MM.1S (cell line): Measurements from ENCODE around the gene POLD4.

ENCODE experiments used
- DNase-seq: peaks from one replicate; pipeline ENCODE4 v3.0.0-alpha.2; 2015
- H2AFZ ChIP-seq: fragments of 300-600 bp; sonication (generic); 2 replicates; pipeline ENCODE4 v1.6.0; 2016; ENCODE audit warnings: antibody characterized with exemption, low read length
- H3F3A ChIP-seq: fragments of 300-600 bp; sonication (generic); 2 replicates; pipeline ENCODE4 v1.6.1; 2016; ENCODE audit warnings: mild to moderate bottlenecking, antibody characterized with exemption, low read length, moderate library complexity, mixed read lengths; ENCODE audit not compliant: insufficient read depth
- H3K27ac ChIP-seq: fragments of 300-600 bp; sonication (generic); 2 replicates; pipeline ENCODE4 v1.5.1; 2016; ENCODE audit warnings: mild to moderate bottlenecking, low read length
- H3K27me3 ChIP-seq: fragments of 300-600 bp; sonication (generic); replicated peaks from 2 replicates; pipeline ENCODE4 v1.6.0; 2016; ENCODE audit warnings: low read length; ENCODE audit not compliant: insufficient read depth
- H3K36me3 ChIP-seq: fragments of 300-600 bp; sonication (generic); replicated peaks from 2 replicates; pipeline ENCODE4 v1.6.1; 2016; ENCODE audit warnings: mild to moderate bottlenecking, low read length, mixed read lengths; ENCODE audit not compliant: insufficient read depth
- H3K4me1 ChIP-seq: fragments of 300-600 bp; sonication (generic); 2 replicates; pipeline ENCODE4 v1.6.1; 2016; ENCODE audit warnings: low read length, mixed read lengths
- H3K4me2 ChIP-seq: fragments of 300-600 bp; sonication (generic); 2 replicates; pipeline ENCODE4 v1.6.0; 2016; ENCODE audit warnings: low read depth, low read length
- H3K4me3 ChIP-seq: fragments of 300-600 bp; sonication (generic); 2 replicates; pipeline ENCODE4 v1.5.1; 2016; ENCODE audit warnings: low read length, mixed read lengths
- H3K79me2 ChIP-seq: fragments of 300-600 bp; sonication (generic); 2 replicates; pipeline ENCODE4 v1.6.1; 2016; ENCODE audit warnings: mixed run types, low read length, mixed read lengths
- H3K9ac ChIP-seq: fragments of 300-600 bp; sonication (generic); 2 replicates; pipeline ENCODE4 v1.6.1; 2016; ENCODE audit warnings: low read length, mixed read lengths
- H3K9me2 ChIP-seq: fragments of 300-600 bp; sonication (generic); replicated peaks from 2 replicates; pipeline ENCODE4 v1.6.1; 2016; ENCODE audit warnings: mild to moderate bottlenecking, low read length, mixed read lengths; ENCODE audit not compliant: insufficient read depth
- H3K9me3 ChIP-seq: fragments of 300-600 bp; sonication (generic); replicated peaks from 2 replicates; pipeline ENCODE4 v1.6.1; 2016; ENCODE audit warnings: mild to moderate bottlenecking, low read length, mixed read lengths; ENCODE audit not compliant: insufficient read depth
- H4K20me1 ChIP-seq: fragments of 300-600 bp; sonication (generic); 2 replicates; pipeline ENCODE4 v1.6.1; 2016; ENCODE audit warnings: mild to moderate bottlenecking, low read length, moderate library complexity, mixed read lengths; ENCODE audit not compliant: insufficient read depth
- CTCF ChIP-seq: fragments of 300-600 bp; sonication (generic); IDR thresholded peaks from 2 replicates; pipeline ENCODE4 v1.5.1; 2016; ENCODE audit warnings: antibody characterized with exemption, low read length, mixed read lengths
- EZH2 ChIP-seq: fragments of 300-600 bp; sonication (generic); optimal IDR thresholded peaks from 2 replicates; pipeline ENCODE3; 2017; ENCODE audit warnings: low read depth, mild to moderate bottlenecking, antibody characterized with exemption, low read length, mixed read lengths
- EZH2phosphoT487 ChIP-seq: fragments of 300-600 bp; sonication (generic); IDR thresholded peaks from 2 replicates; pipeline ENCODE4 v1.6.1; 2018; ENCODE audit warnings: antibody characterized with exemption, low read length

Gene POLD4

GRCh38 chr11:67317205-67317887 lies 36.0 kb downstream of the POLD4 start:
- Histone ChIP-seq H3K79me2 (no peaks in the 10 kb centered on the region), H3K4me2 (peak overlapping the region; percentile 92), H2AFZ (peak overlapping the region; percentile 99), H3F3A (peaks cover 13% of the 10 kb centered on the region), H3K9me3 (no peaks in the 10 kb centered on the region), H3K27ac (peak overlapping the region; percentile 72; the same call in 1 of the 2 replicates), H3K27me3 (no peaks in the 10 kb centered on the region), H3K4me3 (peak overlapping the region; percentile 98), H3K9ac (peak overlapping the region; percentile 76), H4K20me1 (no peaks in the 10 kb centered on the region), H3K36me3 (no peaks in the 10 kb centered on the region), H3K4me1 (peaks cover 11% of the 10 kb centered on the region; the same call in 1 of the 2 replicates), H3K9me2 (no peaks in the 10 kb centered on the region)
- TF ChIP-seq EZH2phosphoT487 (no peak), CTCF (peak; percentile 87)
- peak; percentile 98 for DNase-seq

GRCh38 chr11:67316882-67317204 lies 36.5 kb downstream of the POLD4 start:
- Histone ChIP-seq H3K9me2 (no peaks in the 10 kb centered on the region), H3K36me3 (no peaks in the 10 kb centered on the region)

GRCh38 chr11:67315325-67315909 lies 37.9 kb downstream of the POLD4 start:
- no peaks in the 10 kb centered on the region for H3K27me3 ChIP-seq
- H3K9me2 ChIP-seq, result no peaks in the 10 kb centered on the region
- no peaks in the 10 kb centered on the region for H3K79me2 ChIP-seq
- DNase-seq, result no peak
- TF ChIP-seq CTCF (no peak), EZH2 (no peak), EZH2phosphoT487 (no peak)
- H3K9ac ChIP-seq, result no peak overlapping the region
- no peak overlapping the region for H3K4me3 ChIP-seq
- peaks cover 8% of the 10 kb centered on the region for H3F3A ChIP-seq
- no peaks in the 10 kb centered on the region for H3K36me3 ChIP-seq
- no peak overlapping the region for H2AFZ ChIP-seq
- no peak overlapping the region for H3K27ac ChIP-seq
- no peaks in the 10 kb centered on the region for H3K9me3 ChIP-seq
- no peaks in the 10 kb centered on the region for H4K20me1 ChIP-seq
- H3K4me1 ChIP-seq, result 0 out of 2 replicates have a peak, but pooled peaks cover 5% of the 10 kb centered on the region
- H3K4me2 ChIP-seq, result no peak overlapping the region

More at GRCh38 chr11:67316882-67317204, 36.5 kb downstream of the POLD4 start:
- H2AFZ ChIP-seq, result peak overlapping the region; percentile 99
- H3K4me2 ChIP-seq, result peak overlapping the region; percentile 92
- H3F3A ChIP-seq, result peaks cover 13% of the 10 kb centered on the region
- peak overlapping the region; percentile 98 for H3K4me3 ChIP-seq
- H3K4me1 ChIP-seq, result peaks cover 8% of the 10 kb centered on the region; the same call in 1 of the 2 replicates
- TF ChIP-seq EZH2 (no peak), CTCF (no peak), EZH2phosphoT487 (no peak)
- peak overlapping the region; percentile 76 for H3K9ac ChIP-seq
- no peaks in the 10 kb centered on the region for H3K27me3 ChIP-seq
- no peaks in the 10 kb centered on the region for H4K20me1 ChIP-seq
- H3K27ac ChIP-seq, result peak overlapping the region; percentile 72; the same call in 1 of the 2 replicates
- H3K9me3 ChIP-seq, result no peaks in the 10 kb centered on the region
- no peak for DNase-seq
- no peaks in the 10 kb centered on the region for H3K79me2 ChIP-seq
